GM12872 (cell line): Measurements from ENCODE around the gene FITM1.

ENCODE experiments used
- TF ChIP-seq, protein P1 (sequence below): IDR thresholded peaks from 3 replicates; pipeline ENCODE4 v1.5.1; 2011; ENCODE audit warnings: low read depth, mild to moderate bottlenecking, low read length, moderate library complexity; ENCODE audit not compliant: insufficient read depth

FITM1 gene

DNA sequence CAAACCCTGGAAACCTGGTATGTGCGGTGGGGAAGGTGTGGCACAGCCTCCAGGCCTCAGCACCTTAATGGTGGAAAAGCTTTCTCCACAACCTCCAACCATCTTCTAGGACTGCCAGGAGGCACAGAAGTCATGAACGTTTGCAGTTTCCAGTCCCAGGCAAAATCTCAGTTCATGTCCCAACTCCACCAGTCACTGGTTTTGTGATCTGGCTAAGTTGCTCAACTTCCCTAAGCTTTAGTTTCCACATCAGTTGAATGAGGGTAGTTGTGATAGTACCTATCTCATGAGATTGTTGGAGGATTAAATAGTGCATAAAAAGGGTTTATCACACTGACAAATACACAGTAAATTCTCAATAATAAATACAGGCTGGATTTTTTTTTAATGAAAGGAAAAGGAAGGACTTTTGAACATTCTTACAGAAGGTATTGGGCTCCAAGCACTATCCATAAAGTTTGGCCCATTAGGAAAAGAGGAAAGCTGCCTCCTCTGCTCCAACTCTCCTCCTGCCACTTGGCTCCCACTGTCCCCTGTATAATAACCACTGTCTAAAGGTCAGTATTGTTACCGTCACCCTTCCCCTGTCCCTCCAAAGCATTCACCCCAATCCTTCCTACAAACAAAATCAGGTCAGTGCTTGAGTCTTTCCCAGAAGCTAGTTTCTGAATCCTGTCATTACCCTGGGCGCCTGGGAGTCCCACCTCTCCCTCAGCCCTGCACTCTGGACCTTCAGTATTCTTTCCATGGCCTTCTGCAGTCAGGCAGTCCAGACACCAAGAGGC is 30.1 kb upstream of the FITM1 start:
- TF ChIP-seq, protein P1, sequence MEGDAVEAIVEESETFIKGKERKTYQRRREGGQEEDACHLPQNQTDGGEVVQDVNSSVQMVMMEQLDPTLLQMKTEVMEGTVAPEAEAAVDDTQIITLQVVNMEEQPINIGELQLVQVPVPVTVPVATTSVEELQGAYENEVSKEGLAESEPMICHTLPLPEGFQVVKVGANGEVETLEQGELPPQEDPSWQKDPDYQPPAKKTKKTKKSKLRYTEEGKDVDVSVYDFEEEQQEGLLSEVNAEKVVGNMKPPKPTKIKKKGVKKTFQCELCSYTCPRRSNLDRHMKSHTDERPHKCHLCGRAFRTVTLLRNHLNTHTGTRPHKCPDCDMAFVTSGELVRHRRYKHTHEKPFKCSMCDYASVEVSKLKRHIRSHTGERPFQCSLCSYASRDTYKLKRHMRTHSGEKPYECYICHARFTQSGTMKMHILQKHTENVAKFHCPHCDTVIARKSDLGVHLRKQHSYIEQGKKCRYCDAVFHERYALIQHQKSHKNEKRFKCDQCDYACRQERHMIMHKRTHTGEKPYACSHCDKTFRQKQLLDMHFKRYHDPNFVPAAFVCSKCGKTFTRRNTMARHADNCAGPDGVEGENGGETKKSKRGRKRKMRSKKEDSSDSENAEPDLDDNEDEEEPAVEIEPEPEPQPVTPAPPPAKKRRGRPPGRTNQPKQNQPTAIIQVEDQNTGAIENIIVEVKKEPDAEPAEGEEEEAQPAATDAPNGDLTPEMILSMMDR: no peak

- TF ChIP-seq, protein P1: no peak
Observed at GRCh38 chr14:24100982-24101494, 29.4 kb upstream of the FITM1 start.

DNA sequence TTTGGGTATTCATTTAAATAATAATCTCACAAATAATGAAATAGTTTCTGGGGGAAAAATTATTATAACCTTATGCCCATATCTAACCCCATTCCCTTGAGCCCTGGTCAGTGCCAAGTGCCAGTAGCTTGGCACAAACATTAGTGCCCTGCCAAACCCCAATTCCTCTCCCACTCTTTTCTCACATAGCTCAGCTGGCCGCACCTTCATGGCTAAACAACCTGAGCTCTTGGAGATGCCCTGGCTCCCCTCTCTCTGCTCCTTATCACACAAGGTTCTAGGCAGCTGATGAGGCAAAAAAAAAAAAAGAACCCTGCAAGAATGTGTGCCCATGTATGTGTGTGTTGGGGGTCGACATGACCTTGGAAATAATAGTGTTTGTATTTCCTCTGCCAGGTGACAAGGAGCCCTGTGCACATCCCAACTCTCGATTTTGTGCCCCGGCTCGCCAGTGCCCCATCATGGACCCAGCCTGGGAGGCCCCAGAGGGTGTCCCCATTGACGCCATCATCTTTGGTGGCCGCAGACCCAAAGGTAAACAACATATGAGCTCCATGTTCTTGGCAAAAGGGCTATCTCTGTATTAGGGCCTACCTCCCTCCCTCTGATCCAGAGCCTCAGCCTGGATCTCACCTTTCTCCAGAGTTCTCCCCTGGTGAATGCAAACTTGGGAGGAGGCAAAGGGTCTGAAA is 28.0 kb upstream of the FITM1 start:
- TF ChIP-seq, protein P1: no peak

GRCh38 chr14:24103451-24103850 is 27.0 kb upstream of the FITM1 start:
- TF ChIP-seq, protein P1: no peak

- TF ChIP-seq, protein P1: no peak
Observed at GRCh38 chr14:24106672-24107271, 23.7 kb upstream of the FITM1 start.

DNA sequence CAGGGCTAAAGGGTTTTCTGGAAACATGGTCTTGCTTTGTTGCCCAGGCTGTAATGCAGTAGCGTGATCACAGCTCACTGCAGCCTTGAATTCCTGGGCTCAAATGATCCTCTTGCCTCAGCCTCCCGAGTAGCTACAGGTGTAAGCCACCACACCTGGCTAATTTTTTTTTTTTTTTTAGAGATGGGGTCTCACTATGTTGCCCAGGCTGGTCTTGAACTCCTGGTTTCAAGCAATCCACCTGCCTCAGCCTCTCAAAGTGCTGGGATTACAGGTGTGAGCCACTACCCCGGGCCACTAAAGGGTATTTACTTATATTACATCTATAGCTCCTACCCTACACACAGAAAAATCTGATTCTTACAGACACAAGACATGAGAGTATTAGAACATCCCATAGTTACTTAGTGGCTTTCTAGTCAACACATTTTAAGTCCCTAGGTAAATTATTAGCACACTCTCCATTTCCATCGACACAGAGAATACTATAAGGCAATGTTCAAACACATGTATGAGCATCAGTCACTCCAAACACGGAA is 22.1 kb upstream of the FITM1 start:
- TF ChIP-seq, protein P1: no peak

GRCh38 chr14:24110060-24110459 is 20.4 kb upstream of the FITM1 start:
- TF ChIP-seq, protein P1: no peak
